Progenitor cell of endocrine pancreas (in vitro differentiated cells): Measurements from ENCODE around the gene SEPTIN6. TPM values are rescaled to one million over a fixed set of nuclear protein-coding genes. Genes with fewer than 3 reads are reported as not detected.
A peak's percentile ranks its signal among the peaks of the same experiment; 100 is the strongest.

ENCODE experiments used
- DNase-seq: peaks from one replicate; pipeline ENCODE4 v3.0.0; 2021; ENCODE audit warnings: low spot score; ENCODE audit not compliant: unreplicated experiment
- H3K27ac Mint-ChIP-seq: 2 replicates; pipeline ENCODE4 v1.8.0; 2021; ENCODE audit warnings: mild to moderate bottlenecking, moderate library complexity, mixed read lengths
- H3K27me3 Mint-ChIP-seq: 2 replicates; pipeline ENCODE4 v1.8.0; 2021; ENCODE audit warnings: mixed read lengths
- H3K36me3 Mint-ChIP-seq: 2 replicates; pipeline ENCODE4 v1.8.0; 2022; ENCODE audit warnings: mixed read lengths; ENCODE audit not compliant: insufficient read depth
- H3K4me1 Mint-ChIP-seq: 2 replicates; pipeline ENCODE4 v1.8.0; 2021; ENCODE audit warnings: low read depth, mixed read lengths
- H3K4me3 Mint-ChIP-seq: 2 replicates; pipeline ENCODE4 v1.8.0; 2021; ENCODE audit warnings: low read depth, mild to moderate bottlenecking, moderate library complexity, mixed read lengths
- H3K9me3 Mint-ChIP-seq: 2 replicates; pipeline ENCODE4 v1.8.0; 2021; ENCODE audit warnings: low read depth, mixed read lengths
- microRNA-seq: library from miRNA; unstranded; fragments of <30 nt; microRNA quantifications from one replicate; pipeline ENCODE4 v1.1.0, GENCODE V29; 2020; ENCODE audit warnings: borderline number of aligned reads; ENCODE audit not compliant: unreplicated experiment
- total RNA-seq: library from RNA; stranded (reverse); gene quantifications from 2 replicates; pipeline ENCODE4 v1.2.1, GENCODE V29; 2021
- TF ChIP-seq, protein P1 (sequence below): fragments of 200-600 bp; sonication (generic); IDR thresholded peaks from one replicate; pipeline ENCODE4 v1.5.0; 2021; ENCODE audit warnings: antibody characterized with exemption, mild to moderate bottlenecking; ENCODE audit not compliant: unreplicated experiment

Gene SEPTIN6
- total RNA-seq, 1 donor from 2014 or later, result 37.1 TPM

DNA sequence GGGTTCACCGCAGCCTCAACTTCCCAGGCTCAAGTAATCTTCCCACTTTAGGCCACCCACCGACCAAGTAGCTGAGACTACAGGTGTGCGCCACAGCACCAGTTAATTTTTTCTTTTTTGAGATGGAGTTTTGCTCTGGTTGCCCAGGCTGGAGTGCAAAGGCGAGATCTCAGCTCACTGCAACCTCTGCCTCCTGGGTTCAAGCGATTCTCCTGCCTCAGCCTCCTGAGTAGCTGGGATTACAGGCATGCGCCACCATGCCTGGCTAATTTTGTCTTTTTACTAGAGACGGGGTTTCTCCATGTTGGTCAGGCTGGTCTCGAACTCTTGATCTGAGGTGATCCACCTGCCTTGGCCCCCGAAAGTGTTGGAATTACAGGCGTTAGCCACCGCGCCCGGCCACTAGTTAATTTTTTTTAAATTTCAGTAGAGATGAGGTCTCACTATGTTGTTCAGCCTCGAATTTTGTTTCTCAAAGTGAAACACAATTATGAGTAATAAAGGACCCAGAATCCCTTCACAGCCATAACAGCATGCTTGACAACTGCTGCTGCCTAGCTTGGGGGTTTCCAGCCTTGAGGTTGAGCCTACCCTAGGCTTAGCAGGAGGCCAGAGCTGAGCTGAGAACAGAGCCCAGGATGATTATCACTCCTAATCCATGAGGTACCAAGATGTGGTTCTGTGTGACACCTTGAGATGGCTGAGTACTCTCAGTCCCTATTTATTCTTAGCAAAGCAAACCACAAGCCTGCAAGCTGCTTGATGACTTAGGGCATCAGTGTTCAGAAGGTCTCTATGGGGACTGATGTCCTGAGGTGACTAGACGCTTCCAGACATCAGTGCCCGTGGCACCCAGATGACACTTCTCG is 45.2 kb downstream of the SEPTIN6 start:
- Mint-ChIP-seq H3K27ac (no peak overlapping the region), H3K4me3 (no peak overlapping the region), H3K4me1 (no peaks in the 10 kb centered on the region), H3K27me3 (no peaks in the 10 kb centered on the region), H3K9me3 (peaks cover 3% of the 10 kb centered on the region), H3K36me3 (peaks cover 4% of the 10 kb centered on the region)
- TF ChIP-seq, protein P1, sequence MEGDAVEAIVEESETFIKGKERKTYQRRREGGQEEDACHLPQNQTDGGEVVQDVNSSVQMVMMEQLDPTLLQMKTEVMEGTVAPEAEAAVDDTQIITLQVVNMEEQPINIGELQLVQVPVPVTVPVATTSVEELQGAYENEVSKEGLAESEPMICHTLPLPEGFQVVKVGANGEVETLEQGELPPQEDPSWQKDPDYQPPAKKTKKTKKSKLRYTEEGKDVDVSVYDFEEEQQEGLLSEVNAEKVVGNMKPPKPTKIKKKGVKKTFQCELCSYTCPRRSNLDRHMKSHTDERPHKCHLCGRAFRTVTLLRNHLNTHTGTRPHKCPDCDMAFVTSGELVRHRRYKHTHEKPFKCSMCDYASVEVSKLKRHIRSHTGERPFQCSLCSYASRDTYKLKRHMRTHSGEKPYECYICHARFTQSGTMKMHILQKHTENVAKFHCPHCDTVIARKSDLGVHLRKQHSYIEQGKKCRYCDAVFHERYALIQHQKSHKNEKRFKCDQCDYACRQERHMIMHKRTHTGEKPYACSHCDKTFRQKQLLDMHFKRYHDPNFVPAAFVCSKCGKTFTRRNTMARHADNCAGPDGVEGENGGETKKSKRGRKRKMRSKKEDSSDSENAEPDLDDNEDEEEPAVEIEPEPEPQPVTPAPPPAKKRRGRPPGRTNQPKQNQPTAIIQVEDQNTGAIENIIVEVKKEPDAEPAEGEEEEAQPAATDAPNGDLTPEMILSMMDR, result no peak
- no peak for DNase-seq

GRCh38 chrX:119647089-119647488 is 45.9 kb downstream of the SEPTIN6 start:
- Mint-ChIP-seq H3K9me3 (peaks cover 3% of the 10 kb centered on the region), H3K4me3 (no peak overlapping the region), H3K27ac (no peak overlapping the region), H3K36me3 (peaks cover 4% of the 10 kb centered on the region), H3K4me1 (no peaks in the 10 kb centered on the region), H3K27me3 (no peaks in the 10 kb centered on the region)
- DNase-seq, result no peak
- TF ChIP-seq, protein P1, result no peak

GRCh38 chrX:119646515-119646914 is 46.5 kb downstream of the SEPTIN6 start:
- TF ChIP-seq, protein P1, result no peak
- H3K27ac Mint-ChIP-seq, result no peak overlapping the region
- no peaks in the 10 kb centered on the region for H3K4me1 Mint-ChIP-seq
- H3K9me3 Mint-ChIP-seq, result peaks cover 3% of the 10 kb centered on the region
- DNase-seq, result no peak
- H3K4me3 Mint-ChIP-seq, result no peak overlapping the region
- peaks cover 4% of the 10 kb centered on the region for H3K36me3 Mint-ChIP-seq
- H3K27me3 Mint-ChIP-seq, result no peaks in the 10 kb centered on the region

DNA sequence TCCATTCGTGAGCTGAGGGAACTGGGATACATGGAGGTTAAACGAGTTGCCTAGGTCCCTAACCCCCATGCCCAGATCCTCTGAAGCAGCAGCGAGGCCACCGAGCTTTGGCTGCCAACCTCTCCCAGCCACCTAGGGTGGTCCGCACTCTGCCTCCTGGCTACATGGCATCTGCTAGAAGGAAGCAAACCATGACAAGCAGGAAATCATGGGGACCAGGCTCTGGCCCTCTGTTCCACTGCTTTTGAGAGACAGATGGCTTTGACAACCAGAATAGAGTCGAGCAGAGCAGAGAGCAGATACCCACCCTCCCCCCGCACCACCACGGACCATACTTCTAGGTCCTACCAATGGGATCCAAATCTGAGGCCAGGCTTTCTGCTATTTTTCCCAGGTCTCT is 49.3 kb downstream of the SEPTIN6 start:
- H3K9me3 Mint-ChIP-seq, result peaks cover 4% of the 10 kb centered on the region
- H3K4me1 Mint-ChIP-seq, result no peaks in the 10 kb centered on the region
- no peak for DNase-seq
- H3K36me3 Mint-ChIP-seq, result no peaks in the 10 kb centered on the region
- H3K27ac Mint-ChIP-seq, result peak overlapping the region; percentile 29
- no peak overlapping the region for H3K4me3 Mint-ChIP-seq
- H3K27me3 Mint-ChIP-seq, result no peaks in the 10 kb centered on the region
- TF ChIP-seq, protein P1, result no peak

Small RNA genes within 50 kb of the gene (microRNA-seq; reads per million reads assigned to microRNA genes)
- 110 reads per million, percentile 56 among the genes with 10 or more reads in this experiment for gene MIR766

Other genes starting within 250 kb of the SEPTIN6 start
- gene SLC25A5, start 224.7 kb downstream of the SEPTIN6 start, total RNA-seq, result 224 and 225 TPM in 2 replicates
- 17.7 and 18.3 TPM in 2 replicates for gene STEEP1, start 127.8 kb downstream of the SEPTIN6 start, total RNA-seq
- gene UBE2A, start 118.6 kb downstream of the SEPTIN6 start, total RNA-seq, result 49.4 and 55.0 TPM in 2 replicates
- 11.7 and 12.5 TPM in 2 replicates for gene NKRF, start 86.7 kb downstream of the SEPTIN6 start, total RNA-seq
- gene SOWAHD, start 65.4 kb upstream of the SEPTIN6 start, total RNA-seq, result 0.69 and 0.91 TPM in 2 replicates
- gene RPL39, start 98.5 kb upstream of the SEPTIN6 start, total RNA-seq, result 2,140 and 2,224 TPM in 2 replicates
- gene UPF3B, start 159.8 kb upstream of the SEPTIN6 start, total RNA-seq, result 30.2 TPM in 2 replicates
- gene RNF113A, start 178.6 kb upstream of the SEPTIN6 start, total RNA-seq, result 11.3 and 11.8 TPM in 2 replicates
- 57.7 and 61.8 TPM in 2 replicates for gene NDUFA1, start 178.7 kb upstream of the SEPTIN6 start, total RNA-seq
- gene AKAP14, start 202.7 kb upstream of the SEPTIN6 start, total RNA-seq, result not detected in 2 replicates